NCI-H82 (cell line): ENCODE data around the gene UBR2.

Source experiments
- DNase-seq: peaks from one replicate; lab custom pipeline; 2025; lab: John Stamatoyannopoulos, UW

The UBR2 gene

DNA sequence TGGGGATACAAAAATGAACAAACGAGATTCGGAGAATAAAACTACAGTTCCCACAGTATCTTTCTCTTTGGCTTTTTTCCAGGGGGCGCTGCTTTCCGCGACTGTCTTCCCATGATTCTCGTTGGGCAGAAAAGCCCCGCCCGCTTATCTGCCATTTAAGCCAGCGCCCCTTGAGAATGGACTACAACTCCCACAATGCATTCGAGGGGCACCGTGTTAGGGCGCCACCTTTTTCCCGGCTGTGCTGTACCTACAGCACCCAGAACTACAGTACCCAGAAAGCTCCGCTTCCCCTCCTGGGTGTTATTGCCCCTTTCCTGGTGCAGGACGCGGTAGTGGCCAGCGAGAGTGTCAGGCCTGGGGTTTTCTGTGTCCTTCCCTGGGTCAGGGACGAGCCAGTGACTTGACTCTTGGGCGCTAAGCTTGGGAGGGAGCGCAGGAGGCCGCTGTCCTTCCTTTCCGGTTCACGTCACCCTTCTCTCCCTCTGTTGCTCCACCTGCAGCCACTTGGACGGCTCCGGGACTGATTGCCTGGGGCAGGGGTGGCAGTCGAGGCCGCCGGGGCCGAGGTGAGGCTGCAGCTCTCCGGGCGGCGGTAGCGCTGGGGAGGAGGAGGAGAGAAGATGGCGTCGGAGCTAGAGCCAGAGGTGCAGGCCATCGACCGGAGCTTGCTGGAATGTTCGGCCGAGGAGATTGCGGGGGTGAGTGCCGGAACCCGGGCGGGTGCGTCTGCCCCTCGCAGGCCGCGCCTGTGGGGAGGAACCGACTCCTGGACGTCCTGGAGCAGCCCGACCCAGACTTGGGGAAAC is at the start of gene UBR2:
TSS of gene UBR2 (plus strand) at position 333 of the 809 bp plus-strand sequence. CDS start at position 624, 291 bp downstream.
- DNase-seq, result peak; percentile 100

DNA sequence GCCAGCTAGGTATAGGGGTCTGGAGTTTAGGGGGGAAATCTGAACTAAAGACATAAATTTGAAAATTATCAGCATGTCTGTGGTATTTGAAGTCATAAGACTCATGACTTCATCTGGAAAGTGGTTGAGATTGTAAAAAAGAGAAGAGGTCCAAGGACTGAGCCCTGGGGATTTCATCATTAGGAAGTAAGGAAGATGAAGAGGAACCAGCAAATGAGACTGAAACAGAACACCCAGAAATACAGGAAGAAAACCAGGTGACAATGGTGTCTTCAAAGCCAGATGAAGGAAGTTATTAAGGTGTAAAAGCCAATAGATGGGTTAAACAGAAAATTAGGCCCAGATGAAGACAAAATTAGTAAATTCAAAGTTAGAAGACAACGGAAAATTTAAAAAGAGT is 49.1 kb upstream of the UBR2 start:
- no peak for DNase-seq

DNA sequence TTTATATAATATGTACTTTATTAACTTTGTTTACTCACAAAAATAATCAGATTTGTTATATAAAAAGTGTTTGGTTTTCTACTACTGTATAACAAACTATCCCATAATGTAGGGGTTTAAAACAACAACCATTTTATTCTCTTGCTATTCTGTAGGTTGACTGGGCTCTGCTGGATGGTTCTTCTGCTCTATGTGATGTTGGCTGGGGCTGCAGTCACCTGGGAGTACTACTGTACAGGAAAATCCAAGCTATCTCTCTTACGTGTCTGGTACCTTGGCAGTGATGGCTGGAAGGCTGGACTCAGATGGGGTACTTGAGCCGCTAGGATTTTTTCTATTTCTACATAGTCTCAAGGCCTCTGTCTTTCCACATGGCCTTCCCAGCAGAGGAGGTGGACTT is 44.0 kb upstream of the UBR2 start:
- DNase-seq, result no peak

DNA sequence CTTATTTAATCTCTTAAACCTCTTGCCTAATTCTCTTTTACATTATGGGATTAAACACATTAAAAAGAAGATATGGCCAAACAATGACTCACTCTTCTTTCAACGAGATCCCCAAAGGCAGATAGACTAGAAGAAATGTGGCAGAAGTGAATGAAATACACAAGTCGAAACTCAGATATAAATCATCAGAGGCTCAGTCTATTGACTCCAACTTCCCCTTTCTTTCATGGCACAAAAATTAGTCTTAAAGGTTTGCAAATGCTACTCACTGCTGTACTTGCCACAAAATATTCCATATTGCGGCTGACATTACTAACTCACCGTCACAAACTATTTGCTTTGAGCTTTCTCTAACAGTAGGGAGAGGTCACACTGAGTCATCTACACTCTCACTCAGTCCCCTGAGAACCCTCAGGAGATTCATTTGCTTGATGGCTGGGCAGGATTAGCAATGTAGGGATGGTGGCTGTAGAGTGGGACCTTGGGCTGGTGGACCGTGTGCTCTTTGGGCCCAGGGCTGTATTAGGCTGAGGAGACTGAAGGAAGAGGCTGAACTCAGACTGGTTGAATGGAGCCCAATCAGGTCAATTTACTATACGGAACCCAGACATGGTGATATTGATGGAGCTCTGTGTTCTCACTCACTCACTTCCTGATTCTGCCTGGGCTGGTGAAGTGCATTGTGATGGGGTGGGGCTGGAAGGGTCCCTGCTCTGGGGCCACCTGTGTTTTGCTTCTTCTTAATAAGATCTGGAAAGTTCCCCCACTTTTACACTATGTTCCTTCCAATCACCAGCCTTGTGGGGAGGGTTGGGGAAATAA is 42.8 kb upstream of the UBR2 start:
- DNase-seq, result no peak

DNA sequence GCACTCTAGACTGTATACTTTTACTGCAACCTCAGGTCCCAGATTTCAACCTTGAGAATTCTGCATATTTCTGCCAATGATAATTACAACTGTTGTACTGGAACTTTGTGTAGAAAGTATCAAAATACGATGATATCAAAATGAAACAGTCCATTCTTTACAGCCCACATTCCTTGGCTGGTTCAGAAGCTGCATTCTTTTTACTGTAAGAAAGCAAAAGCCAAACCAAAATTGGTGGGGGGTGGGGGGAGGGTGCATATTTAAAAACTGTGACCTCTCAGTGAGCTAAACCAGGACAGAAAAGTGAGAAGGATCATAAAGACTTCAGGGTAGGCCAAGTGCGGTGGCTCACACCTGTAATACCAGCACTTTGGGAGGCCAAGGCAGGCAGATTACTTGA is 41.8 kb upstream of the UBR2 start:
- DNase-seq, result no peak

DNA sequence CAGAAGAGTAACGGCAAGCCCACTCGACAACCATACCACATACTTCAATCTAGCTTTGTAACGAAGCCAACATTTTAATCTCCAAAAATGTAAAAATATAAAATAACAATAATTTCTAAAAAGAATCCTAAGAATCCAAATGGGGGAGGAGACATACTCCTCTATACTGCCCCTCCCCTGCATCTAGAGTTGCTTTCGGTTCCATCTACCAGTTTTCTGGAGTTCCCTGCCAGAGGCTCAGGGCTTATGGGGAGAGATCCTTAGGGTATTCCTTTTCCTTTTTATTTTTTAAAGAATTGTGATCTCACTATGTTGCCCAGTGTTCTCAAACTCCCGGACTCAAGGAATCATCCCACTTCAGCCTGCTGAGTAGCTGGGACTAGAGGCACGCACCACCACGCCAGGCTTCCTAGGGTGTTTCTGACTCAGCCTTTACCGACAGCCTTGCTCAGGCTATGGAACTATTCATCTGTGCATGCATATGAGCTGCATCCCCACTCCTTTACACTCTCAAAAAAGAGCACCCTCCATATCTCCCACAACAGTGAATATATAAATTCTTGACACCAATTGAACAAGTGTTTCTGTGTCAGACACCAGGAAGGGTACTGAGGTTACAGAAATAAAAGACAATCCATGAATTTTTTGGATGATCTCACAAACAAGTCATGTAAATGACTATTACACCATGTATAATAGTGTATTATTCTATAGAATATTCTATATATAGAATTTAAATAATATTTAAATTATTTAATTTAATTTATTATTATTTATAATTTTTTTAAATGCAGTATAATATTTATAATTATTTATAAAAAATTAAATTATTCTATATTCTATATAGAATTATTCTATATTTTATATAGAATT is 40.7 kb upstream of the UBR2 start:
- no peak for DNase-seq

DNA sequence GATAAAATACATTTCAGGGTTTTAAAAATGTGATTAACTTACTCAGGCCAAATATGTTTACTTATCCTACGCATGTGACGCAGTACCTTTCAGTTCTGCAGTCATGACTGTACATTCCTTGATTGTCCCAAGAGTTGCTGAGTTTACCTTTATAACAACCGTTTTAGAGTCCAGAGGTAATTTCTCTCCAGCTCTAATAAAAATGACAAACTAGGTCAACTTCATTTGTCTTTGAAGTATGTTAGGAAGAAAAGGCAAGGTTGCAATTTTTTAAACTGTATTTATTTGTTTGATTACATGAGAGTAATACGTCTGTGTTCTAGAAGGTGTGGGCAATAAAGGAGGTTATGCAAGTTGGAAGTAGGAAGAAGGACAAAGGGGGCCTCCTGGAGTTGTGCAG is 38.6 kb upstream of the UBR2 start:
- no peak for DNase-seq

DNA sequence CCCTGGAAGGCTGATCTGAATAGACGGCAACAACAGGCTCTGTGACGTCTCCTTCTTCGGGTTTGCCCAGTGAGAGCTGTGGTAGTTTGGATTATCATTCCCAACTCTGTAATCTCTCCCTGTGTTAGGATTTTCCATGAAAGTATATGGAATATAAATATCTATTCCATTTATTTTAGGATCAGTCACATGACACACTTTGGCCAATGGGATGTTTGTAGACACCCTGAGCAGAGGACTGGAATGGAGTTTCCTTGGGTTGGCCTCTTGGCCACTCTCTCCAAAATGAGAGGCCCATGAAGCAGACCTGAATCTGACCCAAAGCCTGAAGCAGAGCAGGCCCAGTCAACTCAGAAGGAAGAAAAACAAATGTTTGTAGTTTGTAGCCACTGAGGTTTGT is 37.2 kb upstream of the UBR2 start:
- no peak for DNase-seq

DNA sequence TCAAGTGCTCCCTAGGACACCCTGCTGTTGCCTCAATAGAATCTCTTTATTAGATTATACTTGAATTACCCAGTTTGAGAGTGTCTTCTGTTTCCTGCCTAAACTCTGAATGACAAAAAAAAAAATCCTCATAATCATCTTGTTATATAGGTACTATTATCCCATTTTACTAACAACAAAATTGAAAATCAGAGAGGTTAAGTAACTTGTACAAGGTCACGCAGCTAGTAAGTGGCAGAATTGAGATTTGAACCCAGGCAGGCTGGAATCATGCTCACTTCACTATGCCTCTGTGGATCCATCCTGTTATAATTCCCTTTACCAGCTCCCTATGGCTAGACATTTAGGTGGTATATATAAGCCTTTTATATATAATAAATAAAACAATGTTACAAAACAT is 36.6 kb upstream of the UBR2 start:
- peak; percentile 35 for DNase-seq

DNA sequence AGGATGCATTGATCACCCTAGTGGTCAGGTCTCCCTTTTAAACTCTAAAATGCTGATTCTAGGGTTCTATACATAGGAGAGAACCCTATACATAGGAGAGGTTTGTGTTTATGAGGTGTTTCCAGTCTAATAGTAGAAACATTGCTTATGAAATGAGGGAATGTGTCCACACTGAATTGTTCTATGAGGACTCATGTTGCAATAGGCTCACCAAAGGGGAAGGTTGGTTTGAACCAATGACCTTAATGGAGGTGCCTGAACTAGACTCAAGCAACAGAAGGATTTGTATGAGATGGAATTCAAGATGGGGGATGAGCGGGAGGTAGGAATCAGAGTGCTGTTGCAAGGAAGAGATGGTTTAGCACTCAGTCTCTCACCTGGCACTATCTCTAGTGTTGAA is 33.5 kb upstream of the UBR2 start:
- DNase-seq, result no peak

DNA sequence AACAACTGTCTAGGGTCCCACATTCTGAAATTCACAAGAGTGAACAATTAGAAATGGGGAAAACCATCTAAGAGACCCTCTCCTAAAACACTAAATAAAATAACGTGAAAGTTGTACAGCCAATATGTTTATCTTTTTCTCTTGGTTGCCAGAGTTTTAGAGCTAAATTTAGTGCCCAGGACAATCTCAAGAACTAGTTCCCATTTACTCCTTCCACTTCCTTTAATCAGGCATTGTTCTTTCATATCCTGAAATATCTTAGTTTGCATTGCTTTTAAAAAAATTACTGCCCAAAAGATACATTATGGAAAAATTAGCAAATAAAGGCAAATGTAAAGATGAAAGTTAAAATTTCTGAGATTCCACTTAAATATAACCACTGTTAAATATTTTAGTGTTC is 33.1 kb upstream of the UBR2 start:
- no peak for DNase-seq

DNA sequence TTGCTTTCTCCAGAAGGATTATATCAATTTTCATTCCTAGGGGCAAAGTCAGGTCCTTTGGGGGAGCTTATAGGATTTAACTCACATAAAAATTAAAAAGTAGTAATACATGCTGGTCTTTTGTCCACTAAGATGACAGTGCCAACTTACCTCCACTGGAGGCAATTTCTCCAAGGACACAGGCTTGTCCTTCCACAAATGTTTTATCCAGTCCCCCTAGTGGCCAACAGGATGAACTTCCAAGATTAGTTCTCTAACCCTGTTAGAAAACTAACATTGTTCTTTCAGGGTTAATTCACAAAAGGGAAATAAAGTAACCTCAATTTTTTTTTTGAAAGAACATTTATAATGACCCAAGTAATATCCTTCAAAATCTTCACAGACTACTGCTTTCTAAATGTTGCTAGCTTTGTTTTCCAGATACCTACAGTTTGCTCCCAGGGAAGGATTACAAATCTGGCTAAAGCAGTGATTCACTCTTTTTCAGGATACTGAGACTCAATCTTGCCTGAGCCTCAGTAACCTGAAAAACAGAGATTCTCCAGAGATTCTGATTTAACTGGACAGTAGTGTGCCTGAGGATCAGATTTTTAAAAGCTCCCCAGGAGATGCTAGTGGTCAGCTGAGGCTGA is 31.7 kb upstream of the UBR2 start:
- peak; percentile 85 for DNase-seq

DNA sequence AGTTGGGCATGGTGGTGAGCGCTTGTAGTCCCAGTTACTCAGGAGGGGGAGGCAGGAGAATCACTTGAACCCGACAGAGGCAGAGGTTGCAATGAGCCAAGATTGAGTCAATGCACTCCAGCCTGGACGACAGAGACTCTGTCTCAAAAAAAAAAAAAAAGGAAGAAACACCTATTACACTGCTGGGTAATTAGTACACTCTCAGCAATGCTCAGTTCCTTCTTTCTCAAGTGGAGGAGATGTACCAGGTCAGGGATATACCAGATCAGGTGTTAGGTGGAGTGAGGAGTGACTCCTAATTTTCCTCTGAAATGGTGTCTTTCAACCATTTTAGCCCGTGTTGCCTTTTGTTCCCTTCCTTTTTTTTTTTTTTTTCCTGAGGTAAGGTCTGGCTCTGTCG is 30.0 kb upstream of the UBR2 start:
- no peak for DNase-seq

DNA sequence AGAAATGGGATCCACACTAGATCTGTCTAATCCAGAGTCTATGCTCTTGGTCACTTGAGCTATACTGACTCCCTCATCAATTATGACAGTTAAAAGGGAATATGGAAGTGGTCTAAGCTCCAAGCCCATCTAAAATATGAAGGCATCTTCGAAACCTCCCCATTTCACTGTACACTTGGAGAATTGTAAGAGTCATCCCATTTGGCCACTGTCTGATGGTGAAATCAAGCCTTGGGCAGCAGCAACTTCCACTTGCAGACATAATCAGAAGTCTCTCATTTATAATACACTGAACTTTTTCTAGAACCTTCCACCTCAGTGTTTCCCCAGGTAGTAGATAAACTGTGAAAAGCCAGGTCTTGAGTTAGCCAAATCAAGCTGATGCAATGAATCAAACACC is 26.3 kb upstream of the UBR2 start:
- DNase-seq, result no peak

DNA sequence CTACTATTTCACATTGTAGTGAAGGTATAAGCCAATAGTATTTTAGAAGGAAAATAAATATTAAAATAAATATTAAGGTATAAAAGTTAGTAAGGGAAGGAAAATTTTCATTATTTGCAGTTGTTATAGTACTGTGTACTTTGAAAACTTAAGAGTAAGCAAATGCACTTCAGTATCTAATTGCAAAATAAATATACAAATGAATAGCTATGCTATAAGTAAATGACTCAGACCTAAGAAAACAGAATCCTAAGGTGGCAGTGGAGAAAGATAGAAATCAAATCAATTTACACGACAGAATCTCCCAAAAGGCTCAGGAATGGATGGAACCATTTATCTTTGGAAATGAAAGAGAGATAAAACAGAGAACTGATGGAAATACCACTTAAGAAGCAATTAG is 24.7 kb upstream of the UBR2 start:
- no peak for DNase-seq

DNA sequence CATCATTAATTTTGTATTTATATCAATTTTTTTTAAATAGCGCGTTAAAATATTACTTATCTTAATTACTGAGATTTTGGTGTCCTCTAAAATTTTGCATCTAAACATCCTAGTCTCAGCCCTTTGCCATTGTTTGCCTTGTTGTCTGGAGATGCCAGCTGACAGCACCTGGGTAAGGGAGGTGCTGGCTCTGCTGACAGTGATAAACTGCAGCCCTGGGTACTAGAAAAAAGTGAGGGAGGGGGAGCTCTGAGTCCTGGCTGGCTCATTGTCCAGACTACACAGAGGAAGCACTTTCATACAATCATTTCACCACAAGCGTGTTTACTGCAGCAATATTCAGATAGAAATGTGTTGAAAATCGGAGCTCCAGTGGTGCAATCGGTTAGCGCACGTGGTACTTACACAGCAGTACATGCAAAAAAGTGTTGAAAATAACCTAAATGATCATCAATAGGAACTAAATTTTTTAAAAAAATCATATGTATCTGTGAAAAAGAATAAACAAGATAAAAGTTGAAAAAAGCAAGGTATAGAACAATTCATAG is 18.5 kb upstream of the UBR2 start:
- DNase-seq, result no peak

DNA sequence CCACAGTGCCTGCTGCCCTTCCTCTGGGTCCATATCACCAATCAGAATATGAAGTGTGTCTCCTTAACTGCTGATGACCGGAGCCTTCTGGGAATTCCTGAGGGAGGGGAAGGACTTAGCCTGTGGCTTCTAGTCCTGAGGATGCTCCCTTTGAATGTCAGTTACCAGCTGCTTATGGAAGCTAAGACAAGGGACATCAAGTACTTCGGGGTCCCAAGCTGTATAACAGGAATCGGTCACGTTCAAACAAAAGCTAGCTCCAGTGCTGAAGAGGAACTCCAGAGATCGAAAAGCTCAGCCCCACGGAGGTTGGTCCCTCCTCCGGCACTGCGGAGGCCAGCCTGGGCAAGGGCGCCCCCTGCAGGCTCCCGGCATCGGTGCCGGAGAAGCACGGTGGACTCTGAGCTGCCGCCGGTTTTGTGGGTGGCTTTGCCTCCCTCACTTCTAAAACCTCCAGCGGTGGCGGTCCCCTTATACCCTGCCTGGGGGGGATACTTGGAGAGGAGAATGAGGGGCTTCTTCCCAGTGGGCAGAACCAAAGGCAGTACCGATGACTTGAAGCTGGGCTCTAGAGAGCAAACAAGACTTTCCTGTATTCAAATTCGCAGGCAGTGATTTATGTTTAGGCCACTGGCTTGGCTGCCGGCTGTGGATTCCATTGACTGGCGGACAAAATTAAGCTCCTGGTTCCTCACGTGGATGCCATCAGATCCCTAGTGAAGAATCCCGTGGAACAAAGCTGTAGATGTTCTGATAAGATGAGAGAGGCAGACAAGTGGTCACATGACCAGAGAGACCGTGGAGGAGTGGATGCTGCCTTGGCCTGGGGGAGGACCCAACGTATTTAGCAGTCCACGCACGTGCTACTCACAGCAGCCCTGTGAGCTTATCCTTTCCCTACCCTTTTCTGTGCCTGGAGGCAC is 16.2 kb upstream of the UBR2 start:
- peak; percentile 89 for DNase-seq

DNA sequence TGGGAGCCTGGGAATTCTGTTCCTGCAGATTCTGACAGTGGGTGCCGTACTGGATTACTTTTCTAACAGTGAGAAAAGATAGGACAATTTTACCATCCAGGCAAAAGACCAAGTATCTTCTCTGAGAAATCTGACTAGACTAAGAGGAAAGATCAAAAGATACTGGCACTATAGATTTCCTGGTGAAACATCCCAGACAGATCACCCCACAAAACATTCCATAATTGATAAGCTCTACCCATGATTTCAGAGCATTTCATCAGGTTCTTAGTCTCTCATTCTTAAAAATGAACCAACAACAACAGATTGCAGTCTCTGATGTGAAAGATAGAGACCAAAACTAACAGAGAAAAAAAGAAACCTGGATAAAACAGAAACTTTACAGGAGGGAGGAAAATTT is 13.6 kb upstream of the UBR2 start:
- no peak for DNase-seq

DNA sequence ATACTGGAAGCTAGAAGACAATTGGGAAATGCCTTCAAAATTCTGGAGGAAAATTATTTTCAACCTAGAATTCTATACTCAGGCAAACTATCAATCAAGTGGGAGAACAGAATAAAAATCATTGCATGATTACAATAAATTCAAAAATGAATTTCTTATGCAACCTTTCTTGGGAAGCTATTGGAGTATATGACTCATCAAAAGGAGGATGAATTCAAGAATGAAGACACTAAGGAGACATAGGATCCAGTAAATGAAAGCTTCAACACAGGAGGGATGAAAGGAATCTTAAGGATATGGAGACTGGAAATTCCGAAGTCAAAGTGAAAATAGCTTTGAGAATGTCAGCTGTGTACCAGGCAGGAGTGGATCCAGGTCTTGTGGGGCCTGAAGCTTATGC is 12.6 kb upstream of the UBR2 start:
- DNase-seq, result no peak

DNA sequence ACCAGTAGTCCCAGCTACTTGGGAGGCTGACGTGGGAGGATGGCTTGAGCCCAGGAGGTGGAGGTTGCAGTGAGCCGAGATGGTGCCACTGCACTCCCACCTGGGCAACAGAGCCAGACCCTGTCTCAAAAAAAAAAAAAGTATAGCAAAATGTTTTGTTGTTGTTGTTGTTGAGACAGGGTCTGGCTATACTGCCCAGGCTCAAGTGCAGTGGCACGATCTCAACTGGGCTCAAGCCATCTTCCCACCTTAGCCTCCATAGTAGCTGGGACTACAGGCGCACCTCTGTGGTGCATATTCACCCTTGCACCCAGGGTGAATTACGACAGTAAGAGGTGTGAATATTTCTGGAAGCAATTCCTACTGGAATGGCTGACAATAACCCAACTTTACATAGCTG is 11.4 kb upstream of the UBR2 start:
- no peak for DNase-seq
